GM21526 (cell line): ENCODE measurements around the gene GPR17.

Source experiments
- ATAC-seq: cut with Tn5 transposase; IDR thresholded peaks from one replicate; pipeline ENCODE4 v1.9.1; 2021; ENCODE audit warnings: moderate library complexity; ENCODE audit not compliant: unreplicated experiment, low FRiP score

GPR17 gene

DNA sequence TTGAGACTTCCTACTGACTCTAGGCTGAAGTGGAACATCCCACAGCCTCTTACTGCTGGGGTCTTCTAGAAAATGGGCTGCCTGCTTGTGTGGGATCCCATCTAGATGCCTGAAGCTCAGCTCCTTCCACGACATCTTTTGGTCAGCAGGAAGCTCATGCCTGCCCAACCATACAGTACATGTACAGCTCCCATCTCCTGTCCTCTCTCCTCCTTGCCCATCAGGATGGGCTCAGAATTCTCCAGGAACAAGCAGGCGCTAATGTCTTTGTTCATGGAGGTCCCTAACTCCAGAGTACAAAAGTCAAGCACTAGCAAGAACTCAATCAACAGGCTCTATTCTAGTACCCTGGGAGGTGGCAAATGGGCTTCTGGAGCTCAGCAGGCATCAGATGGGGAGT lies 31.7 kb upstream of the GPR17 start:
- no peak for ATAC-seq

DNA sequence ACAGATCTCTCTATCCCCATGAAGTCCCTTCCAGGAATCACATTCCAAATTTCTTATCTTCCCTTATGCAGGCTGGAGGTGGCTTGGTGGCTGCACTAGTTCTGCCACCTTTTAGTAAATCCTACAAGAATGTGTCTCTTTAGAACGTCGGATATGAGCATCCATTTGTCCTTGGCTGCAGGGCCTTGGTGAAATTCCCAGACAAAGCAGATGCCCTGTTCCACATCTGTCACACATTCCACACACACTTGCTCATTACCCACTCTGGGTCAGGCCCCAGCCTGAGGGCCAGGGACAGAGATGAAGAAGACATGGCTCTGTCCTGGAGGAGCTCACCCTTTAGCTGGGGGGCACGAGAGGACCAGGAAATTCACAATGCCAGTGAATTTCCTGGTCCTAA lies 31.2 kb upstream of the GPR17 start:
- no peak for ATAC-seq

DNA sequence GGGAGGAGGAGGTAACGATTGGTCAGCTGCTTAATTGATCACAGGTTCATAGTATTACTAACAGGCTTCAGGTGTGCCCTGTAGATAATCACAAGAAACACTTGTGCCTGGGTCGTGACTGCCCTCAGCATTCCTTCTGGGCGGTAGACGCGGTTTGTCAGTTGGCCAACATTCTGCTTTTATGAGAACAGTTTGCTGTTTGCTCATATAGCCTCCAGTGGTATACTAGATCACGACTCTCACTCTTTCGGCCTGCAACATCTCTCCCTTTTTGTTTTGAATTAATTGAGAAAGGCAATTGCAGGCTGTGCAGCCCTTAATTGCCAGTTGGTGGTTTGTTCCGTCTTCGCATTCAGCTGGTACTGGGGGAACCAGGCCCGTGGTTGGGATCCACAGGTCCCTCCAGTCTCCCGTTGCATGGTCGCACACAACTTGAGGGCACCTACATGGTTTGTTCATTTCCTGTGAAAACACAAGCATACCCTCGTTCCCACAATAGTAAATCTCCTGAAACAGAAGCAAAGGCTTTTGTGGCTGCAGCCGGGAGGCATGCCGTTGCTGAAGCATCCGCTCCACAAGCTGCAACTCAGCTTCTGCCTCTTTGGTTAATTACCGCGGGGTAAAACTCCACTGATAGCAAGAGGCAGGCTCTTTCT lies 30.3 kb upstream of the GPR17 start:
- ATAC-seq, result no peak

DNA sequence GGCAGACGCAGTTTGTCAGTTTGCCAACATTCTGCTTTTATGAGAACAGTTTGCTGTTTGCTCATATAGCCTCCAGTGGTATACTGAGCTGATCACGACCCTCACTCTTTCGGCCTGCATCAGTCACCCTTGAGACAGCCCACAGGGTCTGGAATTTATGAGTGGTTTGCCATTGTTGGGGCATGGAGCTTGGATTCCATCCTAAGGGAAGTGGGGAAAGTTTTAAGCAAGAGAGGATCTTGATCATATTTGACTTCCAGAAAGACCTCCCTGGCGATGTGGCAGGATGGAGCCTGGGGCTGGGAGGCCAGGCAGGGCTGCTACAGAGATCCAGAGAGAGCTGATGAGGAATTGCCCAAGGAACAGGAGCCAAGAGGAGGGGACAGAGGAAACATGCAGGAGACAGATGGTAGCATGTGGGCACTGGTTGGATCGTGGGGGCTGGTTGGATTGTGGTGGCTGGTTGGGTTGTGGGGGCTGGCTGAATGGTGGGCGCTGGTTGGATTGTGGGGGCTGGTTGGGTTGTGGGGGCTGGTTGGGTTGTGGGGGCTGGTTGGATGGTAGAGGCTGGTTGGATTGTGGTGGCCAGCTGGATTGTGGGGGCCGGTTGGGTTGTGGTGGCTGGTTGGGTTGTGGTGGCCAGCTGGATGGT lies 27.3 kb upstream of the GPR17 start:
- ATAC-seq, result no peak

DNA sequence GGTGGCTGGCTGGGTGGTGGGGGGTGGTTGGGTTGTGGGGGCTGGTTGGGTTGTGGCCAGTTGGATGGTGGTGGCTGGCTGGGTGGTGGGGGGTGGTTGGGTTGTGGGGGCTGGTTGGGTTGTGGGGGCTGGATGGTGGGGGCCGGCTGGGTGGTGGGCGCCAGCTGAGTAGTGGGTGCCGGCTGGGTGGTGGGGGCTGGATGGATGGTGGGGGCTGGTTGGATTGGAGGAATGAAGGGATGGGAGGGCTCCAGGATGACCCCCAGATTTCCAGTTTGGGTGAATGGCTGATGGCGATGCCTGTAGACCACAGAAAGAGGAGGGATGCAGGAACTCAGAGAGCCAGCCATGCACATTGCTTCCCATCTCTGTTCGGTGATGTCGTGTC lies 26.8 kb upstream of the GPR17 start:
- no peak for ATAC-seq

DNA sequence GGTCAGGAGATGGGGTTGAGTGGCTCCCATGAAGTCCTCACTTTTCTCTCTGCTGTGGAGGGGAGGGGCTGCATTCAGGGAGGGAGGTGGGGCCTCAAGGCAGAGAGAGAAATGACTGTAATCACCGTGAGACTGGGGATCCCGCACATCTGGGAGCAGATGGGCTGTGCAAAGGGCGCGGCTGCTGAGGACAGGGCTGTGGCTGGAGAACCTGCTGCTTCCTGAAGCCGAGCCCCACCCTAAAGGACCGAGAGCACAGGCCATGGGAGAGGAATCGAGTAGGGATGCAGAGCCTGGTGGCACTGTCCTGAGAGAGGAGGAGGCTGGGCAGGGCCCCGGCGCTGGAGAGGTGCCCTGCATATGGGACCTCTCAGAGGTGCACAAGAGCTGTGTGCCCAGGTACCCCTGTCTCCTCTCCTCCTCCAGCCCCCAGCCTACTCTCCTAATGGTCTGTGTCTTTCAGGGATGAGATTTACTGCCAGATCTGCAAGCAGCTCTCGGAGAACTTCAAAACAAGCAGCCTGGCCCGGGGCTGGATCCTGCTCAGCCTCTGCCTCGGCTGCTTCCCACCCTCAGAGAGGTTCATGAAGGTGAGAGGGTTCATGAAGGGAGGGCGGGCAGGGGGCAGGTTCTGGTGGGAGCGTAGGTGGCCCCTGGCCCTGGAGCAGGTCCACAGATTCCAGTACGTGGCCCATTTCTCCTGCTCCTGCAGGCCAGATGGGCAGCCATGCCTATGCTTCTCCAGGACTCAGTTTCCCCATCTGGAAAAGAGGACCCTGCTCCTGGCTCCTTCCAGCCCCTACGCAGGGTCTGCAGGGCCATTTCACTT lies 25.9 kb upstream of the GPR17 start:
- ATAC-seq, result no peak

DNA sequence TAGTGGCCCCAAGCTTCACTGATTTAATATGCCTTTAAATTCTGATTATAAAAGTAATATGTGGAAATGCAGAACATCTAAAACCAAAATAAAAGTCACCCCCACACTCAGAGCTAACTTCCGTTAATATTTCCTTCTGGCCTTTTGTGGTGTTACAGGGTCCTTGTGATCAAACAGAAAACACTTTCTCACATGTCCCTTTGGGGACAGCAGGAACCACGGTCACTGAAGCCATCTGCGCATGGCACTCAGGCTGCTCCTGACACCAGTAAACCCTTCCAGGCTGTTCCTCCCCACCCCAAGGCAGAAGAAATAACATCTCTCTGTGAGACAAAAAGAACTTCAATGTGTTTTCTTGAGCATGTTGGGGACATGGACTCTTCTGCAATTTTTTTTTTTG lies 25.1 kb upstream of the GPR17 start:
- ATAC-seq, result no peak

DNA sequence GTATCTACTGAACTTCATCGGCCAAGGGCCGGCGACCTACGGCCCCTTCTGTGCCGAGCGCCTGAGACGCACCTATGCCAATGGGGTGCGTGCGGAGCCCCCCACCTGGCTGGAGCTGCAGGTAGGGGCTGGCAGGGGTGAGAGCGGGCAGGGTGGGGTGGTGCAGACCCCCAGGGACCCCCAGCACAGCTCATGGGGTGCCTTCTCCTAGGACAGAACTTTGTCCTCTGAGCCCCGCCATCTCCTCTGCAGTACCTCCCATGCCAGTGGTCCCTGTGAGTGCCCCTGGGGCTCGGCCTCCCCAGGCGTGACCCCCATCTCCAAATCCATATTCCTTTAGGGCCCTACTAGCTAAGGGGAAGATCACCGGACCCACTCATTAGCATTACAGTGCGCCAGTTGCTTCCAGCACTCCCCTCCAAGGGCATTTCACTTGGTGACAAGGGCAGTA lies 23.9 kb upstream of the GPR17 start:
- no peak for ATAC-seq

DNA sequence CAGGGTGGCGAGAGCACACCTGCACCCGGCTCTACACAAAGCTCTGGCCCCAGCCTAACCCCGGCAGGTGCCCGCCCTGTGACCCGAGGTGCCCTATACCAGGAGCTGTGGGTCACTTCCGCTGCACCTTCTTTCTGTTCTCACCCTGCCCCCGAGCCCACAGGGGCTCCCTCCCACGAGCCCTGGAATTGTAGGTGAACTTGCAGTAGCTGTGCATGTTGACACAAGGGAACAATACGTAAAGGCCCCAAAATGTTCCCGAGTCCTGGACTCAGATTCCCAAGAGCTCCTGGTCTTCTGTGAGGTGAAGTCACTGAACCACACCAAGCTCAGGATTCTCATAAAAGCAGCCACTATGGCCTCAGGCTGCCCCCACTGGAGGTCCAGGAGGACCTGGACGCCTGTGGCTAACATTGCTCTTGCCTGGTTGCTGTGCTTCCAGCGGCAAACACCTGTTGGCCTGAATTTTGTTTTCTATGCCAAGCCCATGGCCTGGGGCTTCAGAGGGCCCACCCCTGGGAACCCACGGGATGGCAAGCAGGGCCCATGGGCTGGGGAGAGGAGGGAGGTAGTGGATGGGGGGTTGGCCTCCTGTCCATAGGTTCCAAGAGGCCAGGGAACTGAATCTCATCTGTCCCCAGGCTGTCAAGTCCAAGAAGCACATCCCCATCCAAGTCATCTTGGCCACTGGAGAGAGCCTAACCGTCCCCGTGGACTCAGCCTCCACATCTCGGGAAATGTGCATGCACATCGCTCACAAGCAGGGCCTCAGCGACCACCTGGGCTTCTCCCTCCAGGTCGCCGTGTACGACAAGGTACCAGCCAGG lies 23.2 kb upstream of the GPR17 start:
- no peak for ATAC-seq

DNA sequence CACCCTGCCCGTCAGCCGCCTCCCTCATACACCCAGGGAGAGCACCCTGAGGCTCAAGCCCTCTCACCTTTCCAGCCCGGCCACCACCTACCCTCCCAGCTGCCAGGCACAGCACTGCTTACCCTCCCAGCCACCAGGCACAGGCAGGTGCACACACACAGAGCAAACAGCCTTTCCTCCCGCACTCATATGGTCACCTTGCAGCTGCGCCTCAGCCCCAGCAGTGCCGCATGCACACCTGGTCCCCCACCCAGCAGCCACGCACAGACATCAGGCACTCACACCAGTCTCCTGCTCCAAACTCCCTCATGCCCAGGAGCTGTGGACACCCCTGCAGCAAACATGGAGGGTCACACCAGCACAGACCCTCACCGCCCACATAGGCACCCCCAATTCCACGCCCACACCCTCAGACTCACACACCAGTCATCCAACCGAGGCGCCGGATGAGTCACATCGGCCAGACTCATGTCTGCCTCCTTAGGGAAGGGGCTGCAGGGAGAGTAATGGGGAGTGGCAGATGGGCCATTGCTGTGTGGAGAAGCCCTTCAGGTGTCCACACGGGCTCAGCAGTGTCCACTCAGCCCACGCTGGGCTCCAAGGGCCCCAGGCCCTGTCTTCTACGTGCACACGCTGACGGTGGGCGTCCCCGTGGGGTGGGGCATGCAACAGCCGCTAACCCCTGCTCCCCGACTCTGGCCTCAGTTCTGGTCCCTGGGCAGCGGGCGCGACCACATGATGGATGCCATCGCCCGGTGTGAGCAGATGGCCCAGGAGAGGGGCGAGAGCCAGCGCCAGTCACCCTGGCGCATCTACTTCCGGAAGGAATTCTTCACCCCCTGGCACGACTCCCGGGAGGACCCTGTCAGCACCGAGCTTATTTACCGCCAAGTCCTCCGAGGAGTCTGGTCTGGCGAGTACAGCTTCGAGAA lies 22.3 kb upstream of the GPR17 start:
- ATAC-seq, result no peak

DNA sequence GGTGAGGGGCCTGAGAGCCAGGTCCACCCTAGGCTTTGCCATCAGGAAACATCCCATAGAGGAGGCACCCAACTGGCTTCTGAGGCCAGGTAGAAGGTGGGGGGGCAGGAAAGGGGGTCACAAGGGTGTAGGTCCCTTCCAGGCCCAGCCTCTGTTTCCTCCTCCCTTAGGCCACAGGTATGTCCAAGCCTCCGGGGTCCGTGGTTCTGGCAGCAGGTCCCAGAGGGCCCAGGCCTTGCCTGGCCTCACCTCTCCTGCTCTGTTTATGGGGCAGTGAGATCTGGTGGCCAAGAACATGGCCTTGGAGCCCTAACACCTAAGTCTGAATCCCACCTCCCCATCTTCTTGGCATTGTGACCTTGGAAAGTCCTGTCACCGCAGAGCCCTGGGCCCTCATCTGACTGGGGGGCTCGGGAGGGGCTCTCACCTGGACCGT lies 21.6 kb upstream of the GPR17 start:
- no peak for ATAC-seq

DNA sequence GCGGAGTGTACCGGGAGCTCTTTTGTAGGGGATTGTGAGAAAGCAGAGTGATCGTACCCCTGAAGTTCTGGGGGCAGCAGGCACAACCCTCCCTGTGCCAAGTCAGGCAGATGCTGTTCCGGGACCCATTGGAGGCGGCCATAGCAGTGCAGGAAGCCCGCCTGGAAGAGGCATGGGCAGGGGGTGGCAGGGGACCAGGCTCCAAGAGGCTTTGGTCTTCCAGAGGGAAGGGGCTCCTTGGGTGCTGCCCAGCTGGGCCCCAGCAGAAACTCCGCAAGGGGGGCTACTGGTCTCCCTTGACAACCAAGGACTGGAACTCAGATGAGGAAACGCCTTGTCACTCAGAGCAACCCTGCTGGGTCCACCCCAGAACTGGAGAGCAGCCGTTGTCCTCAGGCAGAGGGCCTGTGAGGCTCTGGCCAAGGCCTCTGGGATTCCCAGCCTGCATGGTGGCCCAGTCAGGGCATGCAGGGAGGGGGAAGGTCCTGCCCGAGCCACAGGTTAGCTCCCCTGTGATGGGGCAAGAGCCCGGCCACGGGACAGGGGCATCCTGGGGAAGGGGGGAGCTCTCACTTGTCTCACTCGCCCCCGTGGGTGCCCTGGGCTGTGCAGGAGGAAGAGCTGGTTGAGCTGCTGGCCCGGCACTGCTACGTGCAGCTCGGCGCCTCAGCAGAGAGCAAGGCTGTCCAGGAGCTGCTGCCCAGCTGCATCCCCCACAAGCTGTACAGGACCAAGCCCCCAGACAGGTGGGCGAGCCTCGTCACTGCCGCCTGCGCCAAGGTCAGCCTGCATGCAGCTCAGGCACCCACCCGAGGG lies 21.0 kb upstream of the GPR17 start:
- no peak for ATAC-seq

DNA sequence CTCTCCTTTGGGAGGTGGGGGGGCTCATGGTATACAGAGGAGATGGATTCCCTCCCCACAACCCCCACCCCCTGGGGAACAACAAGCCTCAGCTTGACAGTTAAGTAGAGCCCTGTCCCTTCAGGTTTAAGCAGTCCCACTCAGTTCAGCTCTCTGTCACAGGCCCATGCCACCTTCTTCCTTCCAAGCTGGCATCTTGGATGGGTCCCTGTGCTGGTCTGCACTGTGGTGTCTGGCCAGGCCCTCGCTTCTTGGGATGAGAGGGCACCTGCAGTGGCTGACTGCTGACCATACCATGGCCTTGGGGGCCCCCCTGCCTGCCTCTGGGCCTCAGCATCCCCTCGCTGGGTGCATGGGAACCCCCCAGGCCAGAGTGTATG lies 20.4 kb upstream of the GPR17 start:
- no peak for ATAC-seq

DNA sequence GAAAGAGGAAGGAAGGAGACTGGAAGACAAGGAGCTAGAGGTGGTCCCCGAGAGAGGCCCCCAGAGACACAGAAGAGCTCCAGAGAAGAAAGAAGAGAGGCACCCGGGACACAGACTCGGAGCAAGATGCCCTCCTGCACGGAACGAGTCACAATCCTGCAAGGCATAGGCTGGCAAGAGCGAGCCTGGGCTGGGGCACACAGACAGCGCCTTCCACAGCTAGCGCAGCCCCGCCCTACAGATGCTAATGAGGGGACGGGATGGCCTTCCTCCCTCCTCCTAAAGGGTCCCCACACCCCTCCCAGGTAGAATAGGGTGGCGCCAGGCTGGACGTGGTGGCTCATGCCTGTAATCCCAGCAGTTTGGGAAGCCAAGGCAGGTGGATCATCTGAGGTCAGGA lies 19.8 kb upstream of the GPR17 start:
- ATAC-seq, result no peak

DNA sequence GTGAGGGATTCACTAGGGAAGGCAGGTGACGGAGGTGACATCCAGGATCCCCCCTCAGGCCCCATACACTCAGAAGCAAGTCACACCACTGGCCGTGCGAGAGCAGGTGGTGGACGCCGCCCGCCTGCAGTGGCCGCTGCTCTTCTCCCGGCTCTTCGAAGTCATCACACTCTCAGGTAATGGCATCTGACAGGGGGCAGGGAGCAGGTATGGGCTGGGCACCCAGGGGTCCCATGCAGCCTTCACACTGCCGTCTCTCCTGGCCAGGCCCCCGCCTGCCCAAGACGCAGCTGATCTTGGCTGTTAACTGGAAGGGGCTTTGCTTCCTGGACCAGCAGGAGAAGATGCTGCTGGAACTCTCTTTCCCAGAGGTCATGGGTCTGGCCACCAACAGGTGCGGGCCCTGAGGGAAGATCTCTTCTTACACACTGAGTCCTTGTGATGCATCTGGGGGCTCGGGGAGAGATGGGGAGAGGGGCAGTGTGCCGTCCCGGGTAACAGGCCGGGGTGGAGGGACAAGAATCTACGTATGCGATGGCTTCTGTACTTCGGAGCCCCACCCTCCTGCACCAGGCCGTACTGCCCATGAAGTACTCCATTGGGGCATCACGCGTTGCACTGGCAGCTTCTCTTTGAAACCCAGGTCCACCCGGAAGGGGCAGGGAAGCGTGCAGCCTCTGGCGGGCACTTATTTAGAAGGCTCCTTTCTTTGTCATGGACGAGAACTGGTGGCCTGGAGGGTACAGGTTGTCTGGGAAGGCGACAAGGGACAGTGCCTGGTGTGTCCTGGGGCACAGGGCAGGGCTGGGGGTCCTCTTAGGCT lies 18.8 kb upstream of the GPR17 start:
- ATAC-seq, result no peak

DNA sequence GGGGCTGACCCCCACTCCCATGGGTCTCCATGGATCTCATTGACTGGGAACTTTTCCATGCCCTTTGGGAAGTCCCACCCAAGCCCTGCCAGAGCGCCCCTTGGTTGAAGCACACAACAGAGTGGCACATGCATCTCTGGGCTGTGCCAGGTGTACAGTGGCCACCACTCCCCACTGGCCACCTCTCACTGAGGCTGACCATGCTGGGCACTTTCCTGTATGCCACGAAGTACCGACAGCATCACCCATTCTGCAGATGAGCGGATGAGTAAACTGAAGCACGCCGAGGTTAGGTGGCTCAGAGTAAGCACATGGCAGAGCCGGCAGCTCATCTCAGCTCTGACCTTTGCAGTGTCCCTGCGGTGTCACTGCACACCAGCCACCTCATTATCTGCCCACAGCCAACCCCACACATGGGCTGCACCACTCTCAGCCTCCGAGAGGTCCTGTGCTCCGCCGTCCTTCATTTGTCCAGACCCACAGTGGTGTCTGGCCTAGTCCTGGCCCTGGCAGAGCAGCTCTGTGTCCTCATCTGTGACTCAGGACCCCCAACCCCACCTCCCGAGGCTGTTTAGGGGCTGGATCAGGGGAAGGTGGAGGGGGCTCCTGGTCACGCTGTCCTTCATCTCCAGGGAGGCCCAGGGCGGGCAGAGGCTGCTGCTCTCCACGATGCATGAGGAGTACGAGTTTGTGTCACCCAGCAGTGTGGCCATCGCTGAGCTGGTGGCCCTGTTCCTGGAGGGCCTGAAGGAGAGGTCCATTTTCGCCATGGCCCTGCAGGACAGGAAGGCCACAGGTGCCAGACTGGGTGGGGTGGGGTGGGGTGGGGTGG lies 18.0 kb upstream of the GPR17 start:
- no peak for ATAC-seq
